Smooth muscle cell (in vitro differentiated cells): ENCODE data around the gene IL15RA. TPM values are rescaled to one million over a fixed set of nuclear protein-coding genes. Genes with fewer than 3 reads are reported as not detected.
"Not testable (repeated sequence)": the region's sequence is repeated elsewhere in the genome, so short reads cannot be mapped to it uniquely, and the experiment has no call there.

Source experiments
- DNase-seq: peaks from one replicate; lab custom pipeline; 2025; ENCODE audit not compliant: unreplicated experiment; lab: John Stamatoyannopoulos, UW
- H2AFZ ChIP-seq: fragments of 200-600 bp; sonication (generic); 2 replicates; pipeline ENCODE4 v1.6.0; 2016; ENCODE audit warnings: antibody characterized with exemption, low read depth, mild to moderate bottlenecking
- H3F3A ChIP-seq: fragments of 200-600 bp; sonication (generic); 2 replicates; pipeline ENCODE4 v1.6.0; 2017; ENCODE audit warnings: antibody characterized with exemption, low read depth
- H3K27ac ChIP-seq: fragments of 200-600 bp; sonication (generic); 2 replicates; pipeline ENCODE4 v1.5.1; 2016; ENCODE audit warnings: low read depth, mild to moderate bottlenecking
- H3K27me3 ChIP-seq: fragments of 200-600 bp; sonication (generic); 2 replicates; pipeline ENCODE4 v1.6.1; 2016; ENCODE audit warnings: low read depth, mild to moderate bottlenecking
- H3K36me3 ChIP-seq: fragments of 200-600 bp; sonication (generic); 2 replicates; pipeline ENCODE4 v1.5.1; 2016; ENCODE audit warnings: low read depth
- H3K4me1 ChIP-seq: fragments of 200-600 bp; sonication (generic); 2 replicates; pipeline ENCODE4 v1.5.1; 2016; ENCODE audit warnings: low read depth
- H3K4me2 ChIP-seq: fragments of 200-600 bp; sonication (generic); 2 replicates; pipeline ENCODE4 v1.6.0; 2016; ENCODE audit warnings: mild to moderate bottlenecking
- H3K4me3 ChIP-seq: fragments of 200-600 bp; sonication (generic); 2 replicates; pipeline ENCODE4 v1.5.1; 2016; ENCODE audit warnings: mild to moderate bottlenecking
- H3K79me2 ChIP-seq: fragments of 200-600 bp; sonication (generic); 2 replicates; pipeline ENCODE4 v1.6.0; 2016; ENCODE audit warnings: low read depth, mild to moderate bottlenecking
- H3K9ac ChIP-seq: fragments of 200-600 bp; sonication (generic); 2 replicates; pipeline ENCODE4 v1.6.0; 2016; ENCODE audit warnings: low read depth
- H3K9me3 ChIP-seq: fragments of 200-600 bp; sonication (generic); replicated peaks from 2 replicates; pipeline ENCODE4 v1.5.1; 2016; ENCODE audit warnings: low read depth
- H4K20me1 ChIP-seq: fragments of 200-600 bp; sonication (generic); 2 replicates; pipeline ENCODE4 v1.6.0; 2016; ENCODE audit warnings: low read depth
- CTCF ChIP-seq: fragments of 200-600 bp; sonication (generic); IDR thresholded peaks from 2 replicates; pipeline ENCODE4 v1.5.1; 2017; ENCODE audit warnings: borderline replicate concordance, mild to moderate bottlenecking, antibody characterized with exemption; ENCODE audit not compliant: insufficient read depth, poor library complexity, severe bottlenecking
- WGBS: methylation state at CpG from one replicate; pipeline ENCODE4 v1.1.7; 2016; ENCODE audit warnings: low lambda C conversion rate; 5-methylcytosine and 5-hydroxymethylcytosine counted together
- polyA plus RNA-seq: library from polyadenylated mRNA; unstranded; fragments of >200 nt; fragmentation: Nextera tagmentation; extraction: Ambion mirVana; gene quantifications from 2 replicates; pipeline ENCODE4 v1.2.1, GENCODE V29; 2016
- total RNA-seq: library from RNA; depleted of rRNA; stranded (reverse); fragments of >200 nt; gene quantifications from 2 replicates; pipeline ENCODE4 v1.2.3, GENCODE V29; 2014

The IL15RA gene
- total and polyA plus RNA-seq, 2 experiments from 2014 or later = 0.23 to 0.54 TPM

GRCh38 chr10:5961405-5962100 lies 15.8 kb downstream of the IL15RA start:
- Histone ChIP-seq H3K79me2 (no peaks in the 10 kb centered on the region), H3K4me3 (no peak overlapping the region), H3K4me1 (no peaks in the 10 kb centered on the region), H3K9ac (no peak overlapping the region), H3F3A (no peaks in the 10 kb centered on the region), H3K9me3 (no peaks in the 10 kb centered on the region), H3K36me3 (no peaks in the 10 kb centered on the region), H3K4me2 (no peak overlapping the region), H3K27me3 (no peaks in the 10 kb centered on the region), H4K20me1 (no peaks in the 10 kb centered on the region), H3K27ac (no peak overlapping the region), H2AFZ (no peak overlapping the region)
- TF ChIP-seq CTCF = no peak
- WGBS = 93% methylated on average over 29 of the region's 29 CpGs
- DNase-seq = no peak

GRCh38 chr10:5960973-5961275 lies 16.4 kb downstream of the IL15RA start:
- WGBS = 95% methylated on average over 10 of the region's 10 CpGs
- not testable (repeated sequence) for H3K4me2 ChIP-seq, H2AFZ ChIP-seq, H3K79me2 ChIP-seq, H3F3A ChIP-seq, H3K4me3 ChIP-seq, H4K20me1 ChIP-seq, H3K27ac ChIP-seq, H3K4me1 ChIP-seq, H3K9me3 ChIP-seq, H3K9ac ChIP-seq, H3K27me3 ChIP-seq, DNase-seq, H3K36me3 ChIP-seq

- H3K4me1 ChIP-seq = no peaks in the 10 kb centered on the region
- H3F3A ChIP-seq = no peaks in the 10 kb centered on the region
- no peaks in the 10 kb centered on the region for H3K36me3 ChIP-seq
- no peak overlapping the region for H3K9ac ChIP-seq
- WGBS = 83% methylated on average over 18 of the region's 18 CpGs
- H3K27me3 ChIP-seq = no peaks in the 10 kb centered on the region
- H3K4me3 ChIP-seq = no peak overlapping the region
- H3K79me2 ChIP-seq = no peaks in the 10 kb centered on the region
- no peak for TF ChIP-seq CTCF
- H4K20me1 ChIP-seq = no peaks in the 10 kb centered on the region
- DNase-seq = no peak
- H3K27ac ChIP-seq = no peak overlapping the region
- no peaks in the 10 kb centered on the region for H3K9me3 ChIP-seq
- no peak overlapping the region for H3K4me2 ChIP-seq
- no peak overlapping the region for H2AFZ ChIP-seq
Observed at GRCh38 chr10:5960070-5960972, 17.0 kb downstream of the IL15RA start.

- H3K4me2 ChIP-seq = no peak overlapping the region
- H3K27me3 ChIP-seq = no peaks in the 10 kb centered on the region
- H2AFZ ChIP-seq = no peak overlapping the region
- no peaks in the 10 kb centered on the region for H4K20me1 ChIP-seq
- no peaks in the 10 kb centered on the region for H3F3A ChIP-seq
- no peaks in the 10 kb centered on the region for H3K9me3 ChIP-seq
- H3K79me2 ChIP-seq = no peaks in the 10 kb centered on the region
- 90% methylated on average over 10 of the region's 10 CpGs for WGBS
- no peak overlapping the region for H3K27ac ChIP-seq
- H3K9ac ChIP-seq = no peak overlapping the region
- H3K4me1 ChIP-seq = no peaks in the 10 kb centered on the region
- no peak overlapping the region for H3K4me3 ChIP-seq
- DNase-seq = no peak
- TF ChIP-seq CTCF = no peak
- H3K36me3 ChIP-seq = no peaks in the 10 kb centered on the region
Observed at GRCh38 chr10:5959581-5960069, 17.7 kb downstream of the IL15RA start.
